OCI-LY1 (cell line): ENCODE results near the gene NCKIPSD.
A peak's percentile ranks its signal among the peaks of the same experiment; 100 is the strongest.

ENCODE experiments used
- H2AFZ ChIP-seq: fragments of 200-600 bp; sonication (generic), shearing (Covaris generic); 2 replicates; pipeline ENCODE4 v1.6.0; 2014; ENCODE audit warnings: antibody characterized with exemption, mild to moderate bottlenecking, low read length
- H3F3A ChIP-seq: fragments of 200-600 bp; sonication (generic), shearing (Covaris generic); 2 replicates; pipeline ENCODE4 v1.6.0; 2014; ENCODE audit warnings: mild to moderate bottlenecking, antibody characterized with exemption, low read length, moderate library complexity; ENCODE audit not compliant: insufficient read depth
- H3K27ac ChIP-seq: fragments of 200-600 bp; sonication (generic); 2 replicates; pipeline ENCODE4 v1.5.1; 2014; ENCODE audit warnings: low read length, mixed run types, mild to moderate bottlenecking, low read depth; ENCODE audit not compliant: poor library complexity, severe bottlenecking
- H3K27me3 ChIP-seq: fragments of 200-600 bp; sonication (generic); 2 replicates; pipeline ENCODE4 v1.6.0; 2014; ENCODE audit warnings: antibody characterized with exemption, mild to moderate bottlenecking, low read length, moderate library complexity; ENCODE audit not compliant: insufficient read depth
- H3K36me3 ChIP-seq: fragments of 200-600 bp; sonication (generic); 2 replicates; pipeline ENCODE4 v1.6.1; 2014; ENCODE audit warnings: mild to moderate bottlenecking, antibody characterized with exemption, low read length, moderate library complexity, mixed read lengths; ENCODE audit not compliant: insufficient read depth
- H3K4me1 ChIP-seq: fragments of 200-600 bp; sonication (generic); 2 replicates; pipeline ENCODE4 v1.5.1; 2014; ENCODE audit warnings: mild to moderate bottlenecking, low read length, moderate library complexity; ENCODE audit not compliant: insufficient read depth, severe bottlenecking
- H3K4me2 ChIP-seq: fragments of 200-600 bp; sonication (generic), shearing (Covaris generic); 2 replicates; pipeline ENCODE4 v1.6.1; 2014; ENCODE audit warnings: low read length
- H3K4me3 ChIP-seq: fragments of 200-600 bp; sonication (generic); 2 replicates; pipeline ENCODE4 v1.5.1; 2014; ENCODE audit warnings: low read length, low read depth, mild to moderate bottlenecking, mixed read lengths; ENCODE audit not compliant: poor library complexity, severe bottlenecking
- H3K79me2 ChIP-seq: fragments of 200-600 bp; shearing (Covaris generic); 2 replicates; pipeline ENCODE4 v1.6.1; 2016; ENCODE audit warnings: mixed run types, low read length, mixed read lengths; ENCODE audit not compliant: insufficient read depth
- H3K9ac ChIP-seq: fragments of 200-600 bp; sonication (generic), shearing (Covaris generic); 2 replicates; pipeline ENCODE4 v1.6.1; 2014; ENCODE audit warnings: mild to moderate bottlenecking, low read length, mixed read lengths
- H3K9me2 ChIP-seq: fragments of 200-600 bp; sonication (generic), shearing (Covaris generic); 2 replicates; pipeline ENCODE4 v1.6.1; 2014; ENCODE audit warnings: low read depth, mild to moderate bottlenecking, low read length, mixed read lengths
- H3K9me3 ChIP-seq: fragments of 200-600 bp; shearing (Covaris generic); 2 replicates; pipeline ENCODE4 v1.6.1; 2014; ENCODE audit warnings: low read length, mixed read lengths
- H4K20me1 ChIP-seq: fragments of 200-600 bp; sonication (generic), shearing (Covaris generic); 2 replicates; pipeline ENCODE4 v1.6.0; 2016; ENCODE audit warnings: mild to moderate bottlenecking, low read length; ENCODE audit not compliant: insufficient read depth
- EZH2 ChIP-seq: fragments of 200-600 bp; sonication (generic), shearing (Covaris generic); IDR thresholded peaks from 2 replicates; pipeline ENCODE4 v1.8.0; 2017; ENCODE audit warnings: borderline replicate concordance, mixed run types, mild to moderate bottlenecking, antibody characterized with exemption, low read length, moderate library complexity, mixed read lengths
- TF ChIP-seq, protein P1 (sequence below): fragments of 200-600 bp; sonication (generic), shearing (Covaris generic); IDR thresholded peaks from 2 replicates; pipeline ENCODE4 v1.5.1; 2017; ENCODE audit warnings: mild to moderate bottlenecking, antibody characterized with exemption, low read length, moderate library complexity, mixed read lengths

NCKIPSD gene

DNA sequence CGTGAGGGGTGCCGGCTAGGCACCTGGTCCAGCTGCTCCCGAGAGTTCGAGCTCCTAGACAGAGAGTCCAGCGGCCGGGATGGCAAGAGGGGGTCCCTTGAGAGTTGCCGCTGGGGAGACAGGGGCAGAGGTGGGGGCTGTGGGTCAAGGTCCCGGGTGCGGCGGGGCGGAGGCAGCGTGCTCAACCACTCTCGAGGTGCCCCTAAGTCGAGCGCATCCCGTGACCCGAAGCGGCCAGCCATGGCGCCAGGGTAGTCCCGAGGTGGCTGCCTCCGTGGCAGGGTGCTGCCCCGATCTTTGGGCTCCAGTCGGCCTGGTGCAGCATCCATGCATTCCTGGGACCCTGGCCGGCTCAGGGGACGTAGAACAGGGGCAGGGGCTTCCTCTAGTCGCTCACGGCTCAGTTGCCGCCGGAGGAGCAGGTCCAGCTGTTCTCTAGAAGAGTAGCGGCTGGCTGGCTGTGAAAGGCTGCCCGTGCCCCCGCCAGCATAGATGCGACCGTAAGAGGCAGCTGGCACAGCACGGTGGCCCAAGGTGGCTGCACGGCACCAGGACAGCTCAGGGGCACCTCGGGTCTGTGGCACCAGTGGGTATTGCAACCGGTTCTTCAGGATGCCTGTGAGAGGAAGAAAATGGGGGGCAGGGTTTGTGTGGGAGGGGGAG is 45.6 kb downstream of the NCKIPSD start:
- H3K4me2 ChIP-seq = no peak overlapping the region
- no peak overlapping the region for H3K27ac ChIP-seq
- H3K79me2 ChIP-seq = no peaks in the 10 kb centered on the region
- H3K9ac ChIP-seq = no peak overlapping the region
- H3K9me3 ChIP-seq = no peaks in the 10 kb centered on the region
- no peaks in the 10 kb centered on the region; the same call in 1 of the 2 replicates for H3K36me3 ChIP-seq
- H4K20me1 ChIP-seq = no peaks in the 10 kb centered on the region
- H3K4me3 ChIP-seq = no peak overlapping the region
- no peak overlapping the region for H2AFZ ChIP-seq
- no peaks in the 10 kb centered on the region for H3F3A ChIP-seq
- peaks cover 16% of the 10 kb centered on the region for H3K4me1 ChIP-seq
- H3K9me2 ChIP-seq = no peaks in the 10 kb centered on the region
- H3K27me3 ChIP-seq = no peaks in the 10 kb centered on the region
- no peak for TF ChIP-seq EZH2
- TF ChIP-seq, protein P1, sequence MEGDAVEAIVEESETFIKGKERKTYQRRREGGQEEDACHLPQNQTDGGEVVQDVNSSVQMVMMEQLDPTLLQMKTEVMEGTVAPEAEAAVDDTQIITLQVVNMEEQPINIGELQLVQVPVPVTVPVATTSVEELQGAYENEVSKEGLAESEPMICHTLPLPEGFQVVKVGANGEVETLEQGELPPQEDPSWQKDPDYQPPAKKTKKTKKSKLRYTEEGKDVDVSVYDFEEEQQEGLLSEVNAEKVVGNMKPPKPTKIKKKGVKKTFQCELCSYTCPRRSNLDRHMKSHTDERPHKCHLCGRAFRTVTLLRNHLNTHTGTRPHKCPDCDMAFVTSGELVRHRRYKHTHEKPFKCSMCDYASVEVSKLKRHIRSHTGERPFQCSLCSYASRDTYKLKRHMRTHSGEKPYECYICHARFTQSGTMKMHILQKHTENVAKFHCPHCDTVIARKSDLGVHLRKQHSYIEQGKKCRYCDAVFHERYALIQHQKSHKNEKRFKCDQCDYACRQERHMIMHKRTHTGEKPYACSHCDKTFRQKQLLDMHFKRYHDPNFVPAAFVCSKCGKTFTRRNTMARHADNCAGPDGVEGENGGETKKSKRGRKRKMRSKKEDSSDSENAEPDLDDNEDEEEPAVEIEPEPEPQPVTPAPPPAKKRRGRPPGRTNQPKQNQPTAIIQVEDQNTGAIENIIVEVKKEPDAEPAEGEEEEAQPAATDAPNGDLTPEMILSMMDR = no peak

DNA sequence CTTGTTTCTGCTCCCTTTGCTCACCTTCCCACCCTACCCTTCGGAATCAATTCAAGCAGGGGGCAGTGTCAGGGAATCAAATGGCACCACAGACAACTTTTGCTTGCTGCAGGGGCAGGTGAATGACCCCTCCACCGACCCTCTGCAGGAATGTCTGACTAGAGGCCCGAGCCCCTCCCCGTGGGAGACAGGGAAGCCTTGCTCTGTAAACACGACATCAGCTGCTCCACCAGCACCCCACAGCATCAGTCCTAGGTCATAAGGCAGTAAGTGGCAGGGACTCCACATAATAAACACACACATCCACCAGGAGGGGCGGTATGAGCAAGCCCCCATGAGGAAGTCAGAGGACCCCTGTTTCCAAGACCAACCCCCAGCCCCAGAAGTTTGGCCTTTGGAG is 48.4 kb downstream of the NCKIPSD start:
- H3K4me3 ChIP-seq = no peak overlapping the region
- no peak overlapping the region for H3K27ac ChIP-seq
- no peaks in the 10 kb centered on the region for H3K9me2 ChIP-seq
- TF ChIP-seq, protein P1 = peak; percentile 34; the same call in 1 of the 2 replicates
- TF ChIP-seq EZH2 = no peak
- H3F3A ChIP-seq = no peaks in the 10 kb centered on the region
- peaks cover 13% of the 10 kb centered on the region; the same call in 1 of the 2 replicates for H3K36me3 ChIP-seq
- no peaks in the 10 kb centered on the region for H3K79me2 ChIP-seq
- no peaks in the 10 kb centered on the region for H3K27me3 ChIP-seq
- no peak overlapping the region for H3K9ac ChIP-seq
- no peak overlapping the region for H2AFZ ChIP-seq
- H3K9me3 ChIP-seq = no peaks in the 10 kb centered on the region
- H4K20me1 ChIP-seq = no peaks in the 10 kb centered on the region
- peaks cover 26% of the 10 kb centered on the region for H3K4me1 ChIP-seq
- H3K4me2 ChIP-seq = no peak overlapping the region

DNA sequence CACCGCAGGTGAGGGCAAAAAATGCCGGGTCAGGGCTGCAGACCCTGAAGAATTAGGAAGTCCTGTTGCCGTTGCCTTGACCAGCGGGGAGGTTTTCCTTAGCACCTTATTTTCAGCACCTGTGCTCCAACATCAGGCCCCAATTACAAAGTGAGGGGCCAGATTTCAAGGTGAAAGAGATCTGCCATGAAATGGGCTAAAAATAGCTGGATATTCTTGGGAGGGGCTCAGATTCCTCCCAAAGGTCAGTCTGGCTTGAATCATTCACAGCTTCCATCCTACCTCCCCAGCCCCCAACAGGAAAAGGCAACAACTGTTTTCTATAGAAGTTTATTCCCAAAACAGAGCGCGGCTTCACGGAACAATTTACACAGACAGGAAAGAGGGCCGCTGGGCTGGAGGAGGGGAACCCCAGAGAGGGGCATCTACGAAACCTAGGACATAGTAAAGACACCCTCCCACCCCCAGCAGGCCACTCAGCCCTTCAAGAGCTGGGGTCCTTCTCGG is 49.5 kb downstream of the NCKIPSD start:
- Histone ChIP-seq H3K27me3 (no peaks in the 10 kb centered on the region), H3K79me2 (no peaks in the 10 kb centered on the region), H3K27ac (peak overlapping the region; percentile 42), H3K4me3 (peak overlapping the region; percentile 80), H3K4me1 (peaks cover 26% of the 10 kb centered on the region), H3K9ac (peak overlapping the region; percentile 55), H4K20me1 (no peaks in the 10 kb centered on the region), H3K36me3 (peaks cover 22% of the 10 kb centered on the region), H3K4me2 (peak overlapping the region; percentile 67), H3K9me3 (no peaks in the 10 kb centered on the region), H3K9me2 (no peaks in the 10 kb centered on the region), H3F3A (no peaks in the 10 kb centered on the region), H2AFZ (no peak overlapping the region)
- TF ChIP-seq EZH2 = no peak
- TF ChIP-seq, protein P1 = no peak
